Mucosa of descending colon (tissue), 3 donors: ENCODE data around the gene ING2. TPM values are rescaled to one million over a fixed set of nuclear protein-coding genes. Genes with fewer than 3 reads are reported as not detected.

ENCODE experiments used
- ATAC-seq: fragments of 200-7000 bp; cut with Tn5 transposase; one replicate; pipeline ENCODE4 v1.9.1; 2020; ENCODE audit warnings: mild to moderate bottlenecking, moderate library complexity
- DNase-seq, 3 donors: peaks; one replicate each; pipeline ENCODE4 v3.0.0-alpha.2; 2020
- H3K36me3 ChIP-seq: fragments of 200-600 bp; one replicate; pipeline ENCODE4 v1.8.0; 2021; ENCODE audit warnings: low read depth, mild to moderate bottlenecking
- H3K4me1 ChIP-seq: fragments of 200-600 bp; one replicate; pipeline ENCODE4 v1.8.0; 2021; ENCODE audit warnings: low read depth, mild to moderate bottlenecking
- H3K4me3 ChIP-seq: fragments of 200-600 bp; one replicate; pipeline ENCODE4 v1.8.0; 2021; ENCODE audit warnings: mild to moderate bottlenecking
- H3K9me3 ChIP-seq: fragments of 200-600 bp; one replicate; pipeline ENCODE4 v1.8.0; 2021; ENCODE audit warnings: mild to moderate bottlenecking
- intact Hi-C, 2 donors: fragments of 100-400 bp; cut with DNase I in 1 of 2; cut with micrococcal nuclease in 1 of 2; formaldehyde crosslinking; loops; one replicate each; pipeline versions ENCODE4 v1.11.0 to v1.11.1; 2022; cut with DNase I, micrococcal nuclease
- total RNA-seq, 3 donors: library from RNA; stranded (reverse); fragmentation: NEBNext Ultra II Directional in 2 of 3; extraction: Animal tissue kit (Norgen Biotek cat#: 25700) in 2 of 3; gene quantifications; one replicate each; pipeline versions ENCODE4 v1.2.1 to v1.2.4, GENCODE V29; 2021 to 2023
- TF ChIP-seq, protein P1 (sequence below): fragments of 200-600 bp; IDR thresholded peaks from one replicate; pipeline ENCODE4 v1.8.0; 2022; ENCODE audit warnings: antibody characterized with exemption, mild to moderate bottlenecking
- donor health status: DM: no; HTN: no; CAD: no; lungs with moderate emphysema.
- donor health status: DM: no; HTN: no; CAD: no.
- donor health status: DM: no; HTN: yes; CAD: no.

The ING2 gene
- total RNA-seq, 3 donors from 2014 or later = 9.9 to 12.5 (median 11.9) TPM

DNA sequence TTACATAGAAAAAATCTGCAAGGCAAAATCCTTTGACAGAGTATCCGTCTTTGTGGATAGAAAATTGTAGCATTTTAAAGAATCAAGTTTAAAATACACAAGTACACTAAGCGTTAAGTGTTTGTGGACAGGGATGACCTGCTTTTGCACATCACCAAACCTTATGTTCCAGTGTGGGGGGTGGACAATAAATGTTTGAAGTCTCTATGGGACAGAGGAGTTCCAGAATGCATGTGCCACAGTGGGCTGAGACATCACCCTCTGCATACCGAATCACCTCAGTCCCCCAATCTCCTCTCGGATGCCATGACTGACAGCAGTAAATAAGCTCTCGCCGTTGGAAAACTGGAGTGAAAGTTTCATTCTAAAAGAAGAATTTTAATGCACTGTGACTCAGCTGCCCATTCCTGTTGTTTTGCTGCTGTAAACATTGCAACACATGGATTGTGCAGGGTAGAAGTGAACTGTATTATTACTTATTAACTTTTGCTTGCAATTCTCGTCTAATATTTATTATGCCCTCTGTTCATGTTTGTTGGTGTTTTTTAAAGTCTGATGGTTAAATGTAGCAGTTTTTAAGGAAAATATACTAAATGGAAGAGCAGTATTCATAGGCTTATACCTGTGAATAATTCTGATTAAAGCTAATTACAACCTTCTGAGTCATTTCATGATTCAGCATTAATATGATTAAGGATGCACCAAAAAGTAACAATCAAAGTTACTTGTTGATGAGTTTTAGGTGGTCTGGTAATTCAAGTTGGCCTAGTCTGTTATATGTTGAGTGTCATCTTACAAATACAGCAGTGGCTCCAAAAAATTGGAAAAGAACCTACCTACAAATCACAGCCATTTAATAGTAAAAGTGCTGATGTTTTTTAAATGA is 36.4 kb upstream of the ING2 start:
- TF ChIP-seq, protein P1, sequence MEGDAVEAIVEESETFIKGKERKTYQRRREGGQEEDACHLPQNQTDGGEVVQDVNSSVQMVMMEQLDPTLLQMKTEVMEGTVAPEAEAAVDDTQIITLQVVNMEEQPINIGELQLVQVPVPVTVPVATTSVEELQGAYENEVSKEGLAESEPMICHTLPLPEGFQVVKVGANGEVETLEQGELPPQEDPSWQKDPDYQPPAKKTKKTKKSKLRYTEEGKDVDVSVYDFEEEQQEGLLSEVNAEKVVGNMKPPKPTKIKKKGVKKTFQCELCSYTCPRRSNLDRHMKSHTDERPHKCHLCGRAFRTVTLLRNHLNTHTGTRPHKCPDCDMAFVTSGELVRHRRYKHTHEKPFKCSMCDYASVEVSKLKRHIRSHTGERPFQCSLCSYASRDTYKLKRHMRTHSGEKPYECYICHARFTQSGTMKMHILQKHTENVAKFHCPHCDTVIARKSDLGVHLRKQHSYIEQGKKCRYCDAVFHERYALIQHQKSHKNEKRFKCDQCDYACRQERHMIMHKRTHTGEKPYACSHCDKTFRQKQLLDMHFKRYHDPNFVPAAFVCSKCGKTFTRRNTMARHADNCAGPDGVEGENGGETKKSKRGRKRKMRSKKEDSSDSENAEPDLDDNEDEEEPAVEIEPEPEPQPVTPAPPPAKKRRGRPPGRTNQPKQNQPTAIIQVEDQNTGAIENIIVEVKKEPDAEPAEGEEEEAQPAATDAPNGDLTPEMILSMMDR = no peak
- Histone ChIP-seq H3K4me3 (no peak overlapping the region), H3K9me3 (no peaks in the 10 kb centered on the region), H3K36me3 (no peaks in the 10 kb centered on the region), H3K4me1 (no peaks in the 10 kb centered on the region)
- intact Hi-C loops = no loop called here
- no peak for DNase-seq
- no peak for ATAC-seq

DNA sequence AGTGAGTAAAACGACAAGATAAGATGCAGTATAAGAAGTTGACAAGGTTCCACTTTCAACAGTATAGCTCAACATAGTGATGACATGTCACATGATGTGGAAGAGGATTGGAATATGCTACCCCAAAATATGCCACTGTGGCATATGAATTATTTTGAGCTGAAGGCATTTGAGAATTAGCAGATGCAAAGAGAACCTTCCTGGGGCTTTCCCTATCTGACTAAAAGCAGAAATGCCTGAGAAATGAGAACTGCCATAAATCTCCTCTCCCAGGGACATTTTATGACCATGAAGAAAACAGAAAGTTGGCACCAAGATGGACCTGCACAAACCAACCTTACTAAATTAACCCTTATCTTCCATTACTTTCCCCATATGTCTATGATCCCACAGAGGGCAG is 35.6 kb upstream of the ING2 start:
- Histone ChIP-seq H3K4me3 (no peak overlapping the region), H3K9me3 (no peaks in the 10 kb centered on the region), H3K36me3 (no peaks in the 10 kb centered on the region), H3K4me1 (no peaks in the 10 kb centered on the region)
- intact Hi-C loops = no loop called here
- DNase-seq (no peak), ATAC-seq (peak; percentile 73)
- TF ChIP-seq, protein P1 = no peak

- Histone ChIP-seq H3K4me3 (no peak overlapping the region), H3K36me3 (no peaks in the 10 kb centered on the region), H3K9me3 (no peaks in the 10 kb centered on the region), H3K4me1 (no peaks in the 10 kb centered on the region)
- ATAC-seq = peak; percentile 55
- intact Hi-C loops = no loop called here
- TF ChIP-seq, protein P1 = no peak
- no peak for DNase-seq
Observed at GRCh38 chr4:183469936-183470335, 34.9 kb upstream of the ING2 start.

- H3K4me3 ChIP-seq = no peak overlapping the region
- TF ChIP-seq, protein P1 = no peak
- H3K36me3 ChIP-seq = no peaks in the 10 kb centered on the region
- intact Hi-C loops = no loop called here
- H3K9me3 ChIP-seq = no peaks in the 10 kb centered on the region
- H3K4me1 ChIP-seq = no peaks in the 10 kb centered on the region
- ATAC-seq (no peak), DNase-seq (no peak)
Observed at GRCh38 chr4:183470821-183471220, 34.0 kb upstream of the ING2 start.

DNA sequence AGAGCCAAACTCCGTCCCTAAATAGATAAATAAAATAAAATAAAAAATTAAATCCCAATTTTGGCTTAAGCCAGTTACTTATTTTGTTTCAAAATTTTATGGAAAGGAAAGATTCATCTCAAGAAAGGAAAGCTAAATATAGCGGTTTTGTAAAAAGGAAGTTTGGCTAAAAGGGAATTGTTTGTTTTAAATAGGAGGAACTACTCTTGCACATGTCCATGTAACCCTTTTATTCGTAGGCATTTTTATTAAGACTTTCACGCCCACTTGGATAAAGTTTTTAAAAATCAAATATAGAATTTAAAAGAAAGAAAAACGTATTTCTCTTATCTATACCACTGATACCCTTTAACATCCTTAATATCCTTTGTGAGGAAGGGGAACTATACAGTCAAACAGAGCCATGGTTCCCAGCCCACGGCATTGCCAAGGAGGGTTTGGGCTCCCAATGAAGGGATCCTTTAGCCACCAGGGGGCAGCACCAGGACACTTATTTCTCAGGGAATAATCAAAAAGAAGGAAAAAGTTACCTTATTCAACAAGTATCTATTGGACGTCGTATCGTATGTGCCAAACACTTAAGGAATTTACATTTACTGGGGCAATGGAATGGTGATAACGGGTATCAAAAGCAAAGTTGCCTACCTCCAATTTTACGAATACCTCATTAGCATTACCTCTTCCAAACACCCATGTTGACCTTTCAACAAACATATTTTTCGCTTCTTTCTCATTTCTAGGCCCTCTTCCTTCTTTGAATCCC is 32.7 kb upstream of the ING2 start:
- H3K36me3 ChIP-seq = no peaks in the 10 kb centered on the region
- no peak overlapping the region for H3K4me3 ChIP-seq
- intact Hi-C loops = no loop called here
- DNase-seq (peak; percentile 67 to 98 (median 81)), ATAC-seq (peak; percentile 89)
- TF ChIP-seq, protein P1 = peak; percentile 47
- H3K9me3 ChIP-seq = no peaks in the 10 kb centered on the region
- H3K4me1 ChIP-seq = no peaks in the 10 kb centered on the region
